Transverse colon (tissue), 3 donors: ENCODE data around the gene ZFAND2B.

ENCODE experiments used
- EP300 ChIP-seq: sonication (generic); formaldehyde crosslinking; IDR thresholded peaks from one replicate; pipeline ENCODE4 v1.6.1; 2017; ENCODE audit warnings: antibody characterized with exemption, low read depth
- POLR2A ChIP-seq: fragments of 450-650 bp; IDR thresholded peaks from one replicate; pipeline ENCODE4 v1.6.1; 2016; ENCODE audit warnings: antibody characterized with exemption, mild to moderate bottlenecking, moderate library complexity
- TF ChIP-seq, protein P1 (sequence below), 5 experiments: fragments of 200-600 bp in 3 of 5; fragments of 450-650 bp in 2 of 5; sonication (generic) in 3 of 5; IDR thresholded peaks; 1 replicate in 2 of 5; 2 replicates in 3 of 5; pipeline ENCODE4 v1.5.1; 2016 to 2017; ENCODE audit warnings: antibody characterized with exemption in 5 of 5, inconsistent platforms in 3 of 5, mild to moderate bottlenecking in 2 of 5, moderate library complexity in 1 of 5

DNA sequence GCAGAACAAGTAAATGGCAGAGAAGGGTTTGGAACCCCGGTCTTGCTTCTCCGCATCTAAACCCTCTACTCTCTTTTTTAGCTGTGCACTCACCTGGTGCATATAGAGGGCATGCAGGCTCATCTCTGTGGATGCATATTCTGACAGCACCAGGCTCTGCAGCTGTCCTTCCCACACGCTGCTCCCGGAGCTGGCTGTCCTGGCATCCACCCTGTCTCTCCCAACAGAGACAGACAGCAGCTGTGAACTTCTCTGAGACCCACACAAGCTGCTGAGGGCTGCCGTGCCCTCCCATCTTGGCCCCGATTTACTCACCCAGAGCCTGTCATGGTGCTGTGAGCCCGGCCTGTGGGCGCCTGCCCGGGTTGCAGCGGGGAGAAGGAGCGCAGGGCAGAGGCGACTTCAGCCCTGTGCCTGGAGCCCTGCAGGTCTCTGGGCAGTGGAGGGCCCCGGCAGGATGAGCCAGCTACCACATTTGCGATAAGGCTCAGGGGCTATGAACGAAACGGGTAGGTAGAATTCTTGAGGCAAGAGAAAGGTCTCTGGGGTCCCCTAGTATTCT, 15.5 kb downstream of the ZFAND2B start:
- TF ChIP-seq, protein P1, sequence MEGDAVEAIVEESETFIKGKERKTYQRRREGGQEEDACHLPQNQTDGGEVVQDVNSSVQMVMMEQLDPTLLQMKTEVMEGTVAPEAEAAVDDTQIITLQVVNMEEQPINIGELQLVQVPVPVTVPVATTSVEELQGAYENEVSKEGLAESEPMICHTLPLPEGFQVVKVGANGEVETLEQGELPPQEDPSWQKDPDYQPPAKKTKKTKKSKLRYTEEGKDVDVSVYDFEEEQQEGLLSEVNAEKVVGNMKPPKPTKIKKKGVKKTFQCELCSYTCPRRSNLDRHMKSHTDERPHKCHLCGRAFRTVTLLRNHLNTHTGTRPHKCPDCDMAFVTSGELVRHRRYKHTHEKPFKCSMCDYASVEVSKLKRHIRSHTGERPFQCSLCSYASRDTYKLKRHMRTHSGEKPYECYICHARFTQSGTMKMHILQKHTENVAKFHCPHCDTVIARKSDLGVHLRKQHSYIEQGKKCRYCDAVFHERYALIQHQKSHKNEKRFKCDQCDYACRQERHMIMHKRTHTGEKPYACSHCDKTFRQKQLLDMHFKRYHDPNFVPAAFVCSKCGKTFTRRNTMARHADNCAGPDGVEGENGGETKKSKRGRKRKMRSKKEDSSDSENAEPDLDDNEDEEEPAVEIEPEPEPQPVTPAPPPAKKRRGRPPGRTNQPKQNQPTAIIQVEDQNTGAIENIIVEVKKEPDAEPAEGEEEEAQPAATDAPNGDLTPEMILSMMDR (IDR thresholded peaks at IDR 0.05): no peak
- no peak for TF ChIP-seq EP300
- no peak for TF ChIP-seq POLR2A
